WTC11 (cell line): ENCODE results near the gene KRT34. TPM values are rescaled to one million over a fixed set of nuclear protein-coding genes. Genes with fewer than 3 reads are reported as not detected.

Experiments used
- ATAC-seq: fragments of 200-7000 bp; cut with Tn5 transposase; 2 replicates; pipeline ENCODE4 v1.10.0; 2021; ENCODE audit warnings: mild to moderate bottlenecking, moderate library complexity
- CTCF ChIA-PET: fragments of 300-600 bp; sonication (Branson Sonifier 250); formaldehyde crosslinking; loops from one replicate; lab custom pipeline; 2021; ENCODE audit warnings: antibody characterized with exemption; lab: Charles Lee
- POLR2A ChIA-PET: fragments of 350-600 bp; sonication (Branson Sonifier 250); formaldehyde crosslinking; loops from one replicate; lab custom pipeline; 2021; ENCODE audit warnings: antibody characterized with exemption; lab: Charles Lee
- DNase-seq: peaks from one replicate; pipeline ENCODE4 v3.0.0; 2021; ENCODE audit warnings: low spot score
- H3K27ac Mint-ChIP-seq: 2 replicates; pipeline ENCODE4 v1.8.0; 2021; ENCODE audit warnings: mixed read lengths
- H3K27me3 Mint-ChIP-seq: 2 replicates; pipeline ENCODE4 v1.8.0; 2021; ENCODE audit warnings: low read depth, mild to moderate bottlenecking, moderate library complexity, mixed read lengths
- H3K36me3 Mint-ChIP-seq: 2 replicates; pipeline ENCODE4 v1.8.0; 2021; ENCODE audit warnings: mixed read lengths
- H3K4me1 Mint-ChIP-seq: 2 replicates; pipeline ENCODE4 v1.8.0; 2022; ENCODE audit warnings: mixed read lengths
- H3K4me3 Mint-ChIP-seq: 2 replicates; pipeline ENCODE4 v1.8.0; 2021; ENCODE audit warnings: mild to moderate bottlenecking, moderate library complexity, mixed read lengths
- H3K9me3 Mint-ChIP-seq: 2 replicates; pipeline ENCODE4 v1.8.0; 2021; ENCODE audit warnings: mixed read lengths
- AR ChIP-seq: fragments of 250-450 bp; sonication (Bioruptor Pico); IDR thresholded peaks from 2 replicates; pipeline ENCODE4 v1.9.0; 2021; ENCODE audit warnings: mild to moderate bottlenecking
- ATF3 ChIP-seq: sonication (generic); formaldehyde crosslinking; conservative IDR thresholded peaks from 2 replicates; pipeline ENCODE4 v1.8.1; 2022; ENCODE audit warnings: mild to moderate bottlenecking, missing genetic modification reagents
- E2F5 ChIP-seq: sonication (generic); formaldehyde crosslinking; IDR thresholded peaks from 2 replicates; pipeline ENCODE4 v1.8.1; 2022; ENCODE audit warnings: mild to moderate bottlenecking, moderate library complexity, missing genetic modification reagents
- FOXJ3 ChIP-seq: sonication (generic); formaldehyde crosslinking; IDR thresholded peaks from 2 replicates; pipeline ENCODE4 v1.9.0; 2021; ENCODE audit warnings: missing genetic modification reagents, mild to moderate bottlenecking, borderline replicate concordance
- GABPB1 ChIP-seq: sonication (generic); formaldehyde crosslinking; IDR thresholded peaks from 2 replicates; pipeline ENCODE4 v1.8.1; 2023; ENCODE audit warnings: mild to moderate bottlenecking, missing genetic modification reagents
- GTF2I ChIP-seq: fragments of 250-450 bp; sonication (Bioruptor Pico); conservative IDR thresholded peaks from 2 replicates; pipeline ENCODE4 v1.4.0; 2021; ENCODE audit warnings: mild to moderate bottlenecking
- IRF2 ChIP-seq: sonication (generic); formaldehyde crosslinking; IDR thresholded peaks from 2 replicates; pipeline ENCODE4 v1.8.0; 2022; ENCODE audit warnings: low read depth, missing genetic modification reagents, borderline replicate concordance
- JAZF1 ChIP-seq: fragments of 250-450 bp; sonication (Bioruptor Pico); IDR thresholded peaks from 2 replicates; pipeline ENCODE4 v1.9.0; 2021; ENCODE audit warnings: moderate library complexity, mild to moderate bottlenecking, inconsistent platforms
- MLX ChIP-seq: sonication (generic); formaldehyde crosslinking; IDR thresholded peaks from 2 replicates; pipeline ENCODE4 v1.8.1; 2023; ENCODE audit warnings: mild to moderate bottlenecking, missing genetic modification reagents, moderate library complexity
- SMAD3 ChIP-seq: sonication (generic); formaldehyde crosslinking; IDR thresholded peaks from 2 replicates; pipeline ENCODE4 v1.8.0; 2022; ENCODE audit warnings: missing genetic modification reagents, mild to moderate bottlenecking, borderline replicate concordance
- SOX15 ChIP-seq: fragments of 250-450 bp; sonication (Bioruptor Pico); IDR thresholded peaks from 2 replicates; pipeline ENCODE4 v1.9.0; 2021; ENCODE audit warnings: mild to moderate bottlenecking
- SP1 ChIP-seq: sonication (generic); formaldehyde crosslinking; conservative IDR thresholded peaks from 2 replicates; pipeline ENCODE4 v1.8.1; 2022; ENCODE audit warnings: missing genetic modification reagents
- STAT6 ChIP-seq: sonication (generic); formaldehyde crosslinking; conservative IDR thresholded peaks from 2 replicates; pipeline ENCODE4 v1.8.1; 2023; ENCODE audit warnings: mild to moderate bottlenecking, low read depth, missing genetic modification reagents, moderate library complexity
- TP53 ChIP-seq: sonication (generic); formaldehyde crosslinking; IDR thresholded peaks from 2 replicates; pipeline ENCODE4 v1.8.1; 2023; ENCODE audit warnings: mild to moderate bottlenecking, missing genetic modification reagents
- ZBTB21 ChIP-seq: sonication (generic); formaldehyde crosslinking; IDR thresholded peaks from 2 replicates; pipeline ENCODE4 v1.8.1; 2023; ENCODE audit warnings: mild to moderate bottlenecking, missing genetic modification reagents, borderline replicate concordance
- ZMAT4 ChIP-seq: fragments of 250-450 bp; sonication (Bioruptor Pico); IDR thresholded peaks from 2 replicates; pipeline ENCODE4 v1.9.0; 2021; ENCODE audit warnings: mild to moderate bottlenecking
- ZNF121 ChIP-seq: sonication (generic); formaldehyde crosslinking; IDR thresholded peaks from 2 replicates; pipeline ENCODE4 v1.8.0; 2023; ENCODE audit warnings: missing genetic modification reagents
- ZNF512 ChIP-seq: sonication (generic); formaldehyde crosslinking; IDR thresholded peaks from 2 replicates; pipeline ENCODE4 v1.8.1; 2022; ENCODE audit warnings: missing genetic modification reagents, borderline replicate concordance
- ZNF671 ChIP-seq: fragments of 250-450 bp; sonication (Bioruptor Pico); IDR thresholded peaks from 2 replicates; pipeline ENCODE4 v1.8.0; 2021; ENCODE audit warnings: mild to moderate bottlenecking
- total RNA-seq: library from RNA; stranded (reverse); gene quantifications from 3 replicates; pipeline ENCODE4 v1.2.3, GENCODE V29; 2021

The KRT34 gene
- total RNA-seq, 1 experiment from 2014 or later = not detected

GRCh38 chr17:41360296-41360995, 21.7 kb downstream of the KRT34 start:
- H3K36me3 Mint-ChIP-seq = no peaks in the 10 kb centered on the region
- H3K27ac Mint-ChIP-seq = no peak overlapping the region
- ATAC-seq = no peak
- POLR2A ChIA-PET = no interaction called here
- CTCF ChIA-PET = interaction anchor here (1.1 kb wide), 1 partner anchor 189 kb away, joined by 3 read pairs; no protein-coding TSS in a partner anchor
- peaks cover 5% of the 10 kb centered on the region for H3K27me3 Mint-ChIP-seq
- TF ChIP-seq ZBTB21 (CRISPR knock-in tag) = no peak
- TF ChIP-seq SP1 = no peak
- DNase-seq = no peak
- H3K4me1 Mint-ChIP-seq = no peaks in the 10 kb centered on the region
- no peak overlapping the region for H3K4me3 Mint-ChIP-seq
- H3K9me3 Mint-ChIP-seq = peaks cover 22% of the 10 kb centered on the region

- no peak for DNase-seq
- TF ChIP-seq SMAD3 (no peak), IRF2 (CRISPR knock-in tag) (no peak), GTF2I (CRISPR knock-in tag) (no peak), ZMAT4 (no peak)
- ChIA-PET POLR2A (no interaction called here), CTCF (no interaction called here)
- Mint-ChIP-seq H3K27ac (no peak overlapping the region), H3K36me3 (no peaks in the 10 kb centered on the region), H3K27me3 (peaks cover 5% of the 10 kb centered on the region), H3K4me3 (no peak overlapping the region), H3K4me1 (no peaks in the 10 kb centered on the region), H3K9me3 (0 out of 2 replicates have a peak, but pooled peaks cover 10% of the 10 kb centered on the region)
- ATAC-seq = no peak
Measured at GRCh38 chr17:41354536-41354935, 27.6 kb downstream of the KRT34 start.

GRCh38 chr17:41352597-41353366, 29.3 kb downstream of the KRT34 start:
- H3K9me3 Mint-ChIP-seq = 0 out of 2 replicates have a peak, but pooled peaks cover 10% of the 10 kb centered on the region
- H3K27ac Mint-ChIP-seq = no peak overlapping the region
- ATAC-seq (no peak), DNase-seq (peak; percentile 16)
- no peaks in the 10 kb centered on the region for H3K36me3 Mint-ChIP-seq
- no peaks in the 10 kb centered on the region for H3K4me1 Mint-ChIP-seq
- ChIA-PET CTCF (no interaction called here), POLR2A (no interaction called here)
- no peak overlapping the region for H3K4me3 Mint-ChIP-seq
- H3K27me3 Mint-ChIP-seq = peaks cover 5% of the 10 kb centered on the region
- TF ChIP-seq E2F5 (CRISPR knock-in tag) (no peak), AR (CRISPR knock-in tag) (no peak), ZNF512 (CRISPR knock-in tag) (no peak)

- POLR2A ChIA-PET = no interaction called here
- H3K9me3 Mint-ChIP-seq = 0 out of 2 replicates have a peak, but pooled peaks cover 7% of the 10 kb centered on the region
- no peak for ATAC-seq
- no peak overlapping the region for H3K4me3 Mint-ChIP-seq
- CTCF ChIA-PET = no interaction called here
- H3K36me3 Mint-ChIP-seq = no peaks in the 10 kb centered on the region
- DNase-seq = no peak
- no peak overlapping the region for H3K27ac Mint-ChIP-seq
- H3K27me3 Mint-ChIP-seq = peaks cover 5% of the 10 kb centered on the region
- no peaks in the 10 kb centered on the region for H3K4me1 Mint-ChIP-seq
- no peak for TF ChIP-seq ZNF121 (CRISPR knock-in tag)
- TF ChIP-seq JAZF1 (CRISPR knock-in tag) = no peak
- no peak for TF ChIP-seq STAT6 (CRISPR knock-in tag)
- TF ChIP-seq ZNF671 (CRISPR knock-in tag) = no peak
- TF ChIP-seq ATF3 = no peak
- TF ChIP-seq GABPB1 = no peak
- no peak for TF ChIP-seq FOXJ3 (CRISPR knock-in tag)
- TF ChIP-seq TP53 (CRISPR knock-in tag) = no peak
- no peak for TF ChIP-seq SOX15
- TF ChIP-seq MLX (CRISPR knock-in tag) = no peak
Measured at GRCh38 chr17:41351177-41351576, 30.9 kb downstream of the KRT34 start.
